ENCODE data around the gene BMERB1. TPM values are rescaled to one million over a fixed set of nuclear protein-coding genes. Genes with fewer than 3 reads are reported as not detected.

The BMERB1 gene
- total and polyA plus RNA-seq, 9 of the 15 experiments (the other 6 are each of a cell fraction or from before 2014, with no cell fraction given) = 0.29 to 2.9 (median 0.94) TPM

DNA sequence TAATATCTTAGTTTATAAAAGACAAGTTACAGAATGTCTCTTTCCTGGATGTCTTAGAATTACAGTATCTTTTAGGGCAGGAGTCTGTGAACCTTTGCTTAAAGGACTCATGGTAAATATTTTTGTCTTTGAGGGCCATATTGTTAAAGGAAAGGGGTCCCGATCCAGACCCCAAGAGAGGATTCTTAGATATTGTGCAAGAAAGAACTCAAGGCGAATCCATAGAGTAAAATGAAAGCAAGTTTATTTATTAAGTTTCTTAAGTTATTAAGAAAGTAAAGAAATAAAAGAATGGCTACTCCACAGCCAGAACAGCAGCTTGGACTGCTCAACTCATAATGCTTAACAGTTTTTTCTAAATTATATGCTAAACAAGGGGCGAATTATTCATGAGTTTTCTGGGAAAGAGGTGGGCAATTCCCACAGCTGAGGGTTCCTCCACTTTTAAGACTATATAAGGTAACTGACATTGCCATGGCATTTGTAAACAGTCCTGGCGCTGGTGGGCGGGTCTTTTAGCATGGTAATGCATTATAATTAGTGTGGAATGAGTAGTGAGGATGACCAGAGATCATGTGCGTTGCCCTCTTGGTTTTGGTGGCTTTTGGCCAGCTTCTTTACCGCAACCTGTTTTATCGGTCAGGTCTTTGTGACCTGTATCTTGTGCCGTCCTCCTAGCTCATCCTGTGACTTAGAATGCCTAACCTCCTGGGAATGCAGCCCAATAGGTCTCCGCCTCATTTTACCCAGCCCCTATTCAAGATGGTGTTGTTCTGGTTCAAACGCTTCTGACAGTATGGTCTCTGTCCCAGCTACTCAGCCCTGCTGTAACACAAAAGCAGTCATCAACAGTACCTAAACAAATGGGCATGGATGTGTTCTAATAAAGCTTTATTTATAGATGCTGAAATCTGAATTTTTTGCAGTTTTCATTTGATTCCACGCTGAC is 53.2 kb downstream of the BMERB1 start (continued):
- no peak for TF ChIP-seq ZNF134 (CRISPR knock-in tag; conservative IDR thresholded peaks at IDR 0.05)
- no peak for TF ChIP-seq NCOA2 (IDR thresholded peaks at IDR 0.05; ENCODE audit: partially characterized antibody in 2 of 2)
- no peak for TF ChIP-seq SMARCA4 (IDR thresholded peaks at IDR 0.05)
- no peak for TF ChIP-seq FOXP1 (CRISPR knock-in tag; IDR thresholded peaks at IDR 0.05)
- no peak for TF ChIP-seq BDP1 (IDR thresholded peaks at IDR 0.05; ENCODE audit: insufficient read depth, insufficient read length)
- no peak for TF ChIP-seq FOXA1 (IDR thresholded peaks at IDR 0.05; ENCODE audit: borderline replicate concordance)
- TF ChIP-seq ADNP (tag; IDR thresholded peaks at IDR 0.05) = no peak
- TF ChIP-seq POLR2H (tag; IDR thresholded peaks at IDR 0.05; ENCODE audit: low read depth) = no peak
- no peak for TF ChIP-seq EWSR1 (IDR thresholded peaks at IDR 0.05; ENCODE audit: borderline replicate concordance, low read depth, partially characterized antibody)
- no peak for TF ChIP-seq ERF (CRISPR knock-in tag; IDR thresholded peaks at IDR 0.05)
- TF ChIP-seq, protein P1, sequence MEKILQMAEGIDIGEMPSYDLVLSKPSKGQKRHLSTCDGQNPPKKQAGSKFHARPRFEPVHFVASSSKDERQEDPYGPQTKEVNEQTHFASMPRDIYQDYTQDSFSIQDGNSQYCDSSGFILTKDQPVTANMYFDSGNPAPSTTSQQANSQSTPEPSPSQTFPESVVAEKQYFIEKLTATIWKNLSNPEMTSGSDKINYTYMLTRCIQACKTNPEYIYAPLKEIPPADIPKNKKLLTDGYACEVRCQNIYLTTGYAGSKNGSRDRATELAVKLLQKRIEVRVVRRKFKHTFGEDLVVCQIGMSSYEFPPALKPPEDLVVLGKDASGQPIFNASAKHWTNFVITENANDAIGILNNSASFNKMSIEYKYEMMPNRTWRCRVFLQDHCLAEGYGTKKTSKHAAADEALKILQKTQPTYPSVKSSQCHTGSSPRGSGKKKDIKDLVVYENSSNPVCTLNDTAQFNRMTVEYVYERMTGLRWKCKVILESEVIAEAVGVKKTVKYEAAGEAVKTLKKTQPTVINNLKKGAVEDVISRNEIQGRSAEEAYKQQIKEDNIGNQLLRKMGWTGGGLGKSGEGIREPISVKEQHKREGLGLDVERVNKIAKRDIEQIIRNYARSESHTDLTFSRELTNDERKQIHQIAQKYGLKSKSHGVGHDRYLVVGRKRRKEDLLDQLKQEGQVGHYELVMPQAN (IDR thresholded peaks at IDR 0.05; ENCODE audit: borderline replicate concordance) = no peak
- peak; percentile 33; the same call in 1 of the 2 replicates for TF ChIP-seq GABPA (tag; conservative IDR thresholded peaks at IDR 0.05; ENCODE audit: low read depth)
- TF ChIP-seq, protein P2, sequence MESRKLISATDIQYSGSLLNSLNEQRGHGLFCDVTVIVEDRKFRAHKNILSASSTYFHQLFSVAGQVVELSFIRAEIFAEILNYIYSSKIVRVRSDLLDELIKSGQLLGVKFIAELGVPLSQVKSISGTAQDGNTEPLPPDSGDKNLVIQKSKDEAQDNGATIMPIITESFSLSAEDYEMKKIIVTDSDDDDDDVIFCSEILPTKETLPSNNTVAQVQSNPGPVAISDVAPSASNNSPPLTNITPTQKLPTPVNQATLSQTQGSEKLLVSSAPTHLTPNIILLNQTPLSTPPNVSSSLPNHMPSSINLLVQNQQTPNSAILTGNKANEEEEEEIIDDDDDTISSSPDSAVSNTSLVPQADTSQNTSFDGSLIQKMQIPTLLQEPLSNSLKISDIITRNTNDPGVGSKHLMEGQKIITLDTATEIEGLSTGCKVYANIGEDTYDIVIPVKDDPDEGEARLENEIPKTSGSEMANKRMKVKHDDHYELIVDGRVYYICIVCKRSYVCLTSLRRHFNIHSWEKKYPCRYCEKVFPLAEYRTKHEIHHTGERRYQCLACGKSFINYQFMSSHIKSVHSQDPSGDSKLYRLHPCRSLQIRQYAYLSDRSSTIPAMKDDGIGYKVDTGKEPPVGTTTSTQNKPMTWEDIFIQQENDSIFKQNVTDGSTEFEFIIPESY (CRISPR knock-in tag; IDR thresholded peaks at IDR 0.05) = no peak; the same call in 1 of the 2 replicates
- no peak for TF ChIP-seq POLR3A (IDR thresholded peaks at IDR 0.05; ENCODE audit: borderline replicate concordance, extremely low read depth, insufficient read depth, insufficient read length)
- TF ChIP-seq ETV1 (tag; conservative IDR thresholded peaks at IDR 0.05; ENCODE audit: low read depth) = peak; percentile 47
- TF ChIP-seq SMAD2 (IDR thresholded peaks at IDR 0.05; ENCODE audit: low read depth, low read length) = no peak
- TF ChIP-seq CCNT2 (IDR thresholded peaks at IDR 0.05; ENCODE audit: borderline replicate concordance, extremely low read depth, insufficient read length, low read depth, low read length) = no peak
- no peak for TF ChIP-seq RB1 (IDR thresholded peaks at IDR 0.05; ENCODE audit: low read depth)
- peak; percentile 91 for TF ChIP-seq ZKSCAN8 (CRISPR knock-in tag; IDR thresholded peaks at IDR 0.05)
- no peak for TF ChIP-seq RFX7 (CRISPR knock-in tag; IDR thresholded peaks at IDR 0.05)
- TF ChIP-seq ZEB2 (IDR thresholded peaks at IDR 0.05) = no peak
- TF ChIP-seq, protein P3, sequence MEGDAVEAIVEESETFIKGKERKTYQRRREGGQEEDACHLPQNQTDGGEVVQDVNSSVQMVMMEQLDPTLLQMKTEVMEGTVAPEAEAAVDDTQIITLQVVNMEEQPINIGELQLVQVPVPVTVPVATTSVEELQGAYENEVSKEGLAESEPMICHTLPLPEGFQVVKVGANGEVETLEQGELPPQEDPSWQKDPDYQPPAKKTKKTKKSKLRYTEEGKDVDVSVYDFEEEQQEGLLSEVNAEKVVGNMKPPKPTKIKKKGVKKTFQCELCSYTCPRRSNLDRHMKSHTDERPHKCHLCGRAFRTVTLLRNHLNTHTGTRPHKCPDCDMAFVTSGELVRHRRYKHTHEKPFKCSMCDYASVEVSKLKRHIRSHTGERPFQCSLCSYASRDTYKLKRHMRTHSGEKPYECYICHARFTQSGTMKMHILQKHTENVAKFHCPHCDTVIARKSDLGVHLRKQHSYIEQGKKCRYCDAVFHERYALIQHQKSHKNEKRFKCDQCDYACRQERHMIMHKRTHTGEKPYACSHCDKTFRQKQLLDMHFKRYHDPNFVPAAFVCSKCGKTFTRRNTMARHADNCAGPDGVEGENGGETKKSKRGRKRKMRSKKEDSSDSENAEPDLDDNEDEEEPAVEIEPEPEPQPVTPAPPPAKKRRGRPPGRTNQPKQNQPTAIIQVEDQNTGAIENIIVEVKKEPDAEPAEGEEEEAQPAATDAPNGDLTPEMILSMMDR (IDR thresholded peaks at IDR 0.05 in 2 of 3, conservative IDR thresholded peaks at IDR 0.05 in 1 of 3; ENCODE audit: insufficient read depth in 2 of 3, low read depth in 1 of 3, low read length in 3 of 3) = no peak

Measured in K562 (cell line).